RWPE1 (cell line): ENCODE data around the gene IRF1.
A peak's percentile ranks its signal among the peaks of the same experiment; 100 is the strongest.

Experiments used
- CTCF ChIA-PET: fragments of 350-600 bp; sonication (Branson Sonifier 250); formaldehyde crosslinking; extraction: SDS; loops from one replicate; lab custom pipeline; 2021; lab: Yijun Ruan, JAX
- POLR2A ChIA-PET: fragments of 400-600 bp; formaldehyde crosslinking; extraction: SDS; loops from one replicate; lab custom pipeline; 2020; ENCODE audit warnings: antibody characterized with exemption; ENCODE audit not compliant: low non-redundant PET; lab: Yijun Ruan, JAX
- DNase-seq: peaks from one replicate; pipeline ENCODE4 v3.0.0; 2012; ENCODE audit warnings: low spot score
- H3K27ac ChIP-seq: fragments of 450-650 bp; 2 replicates; pipeline ENCODE4 v1.5.1; 2017
- TF ChIP-seq, protein P1 (sequence below): fragments of 450-650 bp; conservative IDR thresholded peaks from 2 replicates; pipeline ENCODE4 v1.5.1; 2017; ENCODE audit warnings: low read depth, mild to moderate bottlenecking

IRF1 gene

DNA sequence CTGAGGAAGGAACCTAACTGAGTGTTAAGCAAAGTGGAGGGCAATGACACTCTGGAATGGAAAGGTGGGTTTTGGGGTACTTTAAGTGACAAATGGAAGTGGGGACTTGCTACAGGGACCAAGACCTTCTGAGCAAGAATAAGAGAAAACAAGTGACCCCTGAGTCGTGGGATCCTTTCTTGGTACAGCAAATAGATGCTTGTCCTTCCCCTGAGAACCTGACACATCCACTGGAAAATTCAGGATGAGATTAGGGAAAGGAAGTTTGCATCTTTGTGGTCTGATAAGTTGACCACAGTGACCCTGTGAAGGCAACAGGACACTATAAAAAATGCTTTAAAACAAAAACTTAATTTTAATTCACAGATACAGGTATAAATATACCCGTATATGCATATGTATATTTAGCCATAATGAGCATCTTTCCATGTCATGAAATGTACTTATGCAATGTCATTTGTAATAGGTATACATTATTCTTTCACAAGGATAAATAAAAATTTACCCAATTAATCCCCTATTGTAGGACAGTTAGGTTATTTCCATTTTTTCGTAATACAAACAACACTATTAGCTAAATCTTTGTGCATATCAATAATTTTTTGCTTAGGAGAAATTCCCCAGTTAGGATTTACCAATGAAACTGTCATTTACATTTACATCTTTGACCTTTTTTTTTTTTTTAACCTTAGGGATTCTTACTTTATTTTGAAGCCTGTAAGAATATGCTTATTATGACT is 2.0 kb upstream of the IRF1 start:
- ChIA-PET POLR2A (no interaction called here), CTCF (interaction anchor here (1.0 to 1.2 kb wide), 2 partner anchors 9 to 72 kb away, joined by 3 to 5 read pairs; no protein-coding TSS in a partner anchor)

DNA sequence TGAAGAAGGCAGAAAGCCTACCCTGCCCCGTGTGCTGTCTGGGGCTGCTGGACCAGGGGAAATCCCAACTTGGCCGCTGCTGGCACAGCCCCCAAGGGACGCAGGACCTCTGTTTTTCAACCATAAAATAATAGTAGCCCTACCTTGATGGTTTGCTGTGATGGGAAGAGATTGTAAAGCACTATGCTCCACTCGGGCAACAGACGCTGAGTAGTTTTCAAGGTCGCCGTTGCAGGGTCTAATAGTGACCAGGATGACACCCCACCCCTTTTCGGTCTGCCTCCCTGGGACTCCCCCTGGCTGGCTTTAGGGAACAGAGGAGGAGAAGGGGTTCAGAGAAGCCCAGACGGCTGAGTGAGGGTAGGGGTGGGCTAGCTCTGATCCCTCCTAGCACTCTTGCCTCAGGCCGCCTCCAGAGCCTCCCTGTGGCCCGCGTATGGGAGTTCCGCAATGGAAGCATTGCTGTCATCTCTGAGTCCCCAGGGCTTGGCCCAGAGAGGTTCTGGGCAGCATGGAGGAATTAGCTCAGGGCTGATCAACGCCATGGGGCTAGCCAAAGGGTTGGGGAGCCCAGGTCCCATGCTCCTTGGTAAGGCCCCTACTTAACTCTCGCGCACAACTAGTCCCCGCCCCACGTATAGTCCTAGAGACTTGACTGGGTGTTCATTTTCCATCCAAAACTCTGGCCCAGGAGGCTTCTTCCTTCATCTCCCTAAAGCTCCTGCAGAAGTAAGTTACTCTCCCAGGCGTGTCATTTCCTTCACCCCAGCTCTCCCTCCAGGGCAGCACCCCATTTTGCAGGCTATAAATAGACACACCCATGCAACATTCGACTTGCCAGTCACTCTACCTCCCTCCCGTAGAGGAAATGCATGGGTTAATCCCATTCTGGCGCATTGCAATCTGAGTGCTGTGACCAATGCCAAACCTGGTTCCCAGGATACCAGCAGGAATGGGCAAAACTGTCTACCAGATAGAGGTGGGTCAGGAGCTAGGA is 1.1 kb upstream of the IRF1 start:
- H3K27ac ChIP-seq = peak overlapping the region; percentile 89
- ChIA-PET CTCF (interaction anchor here (0.6 to 2.7 kb wide), 6 partner anchors 9 to 239 kb away, joined by 3 to 21 read pairs (median 5); no protein-coding TSS in a partner anchor), POLR2A (interaction anchor here (0.5 to 1.2 kb wide), 2 partner anchors 9 to 81 kb away, joined by 3 to 4 read pairs; no protein-coding TSS in a partner anchor)
- TF ChIP-seq, protein P1, sequence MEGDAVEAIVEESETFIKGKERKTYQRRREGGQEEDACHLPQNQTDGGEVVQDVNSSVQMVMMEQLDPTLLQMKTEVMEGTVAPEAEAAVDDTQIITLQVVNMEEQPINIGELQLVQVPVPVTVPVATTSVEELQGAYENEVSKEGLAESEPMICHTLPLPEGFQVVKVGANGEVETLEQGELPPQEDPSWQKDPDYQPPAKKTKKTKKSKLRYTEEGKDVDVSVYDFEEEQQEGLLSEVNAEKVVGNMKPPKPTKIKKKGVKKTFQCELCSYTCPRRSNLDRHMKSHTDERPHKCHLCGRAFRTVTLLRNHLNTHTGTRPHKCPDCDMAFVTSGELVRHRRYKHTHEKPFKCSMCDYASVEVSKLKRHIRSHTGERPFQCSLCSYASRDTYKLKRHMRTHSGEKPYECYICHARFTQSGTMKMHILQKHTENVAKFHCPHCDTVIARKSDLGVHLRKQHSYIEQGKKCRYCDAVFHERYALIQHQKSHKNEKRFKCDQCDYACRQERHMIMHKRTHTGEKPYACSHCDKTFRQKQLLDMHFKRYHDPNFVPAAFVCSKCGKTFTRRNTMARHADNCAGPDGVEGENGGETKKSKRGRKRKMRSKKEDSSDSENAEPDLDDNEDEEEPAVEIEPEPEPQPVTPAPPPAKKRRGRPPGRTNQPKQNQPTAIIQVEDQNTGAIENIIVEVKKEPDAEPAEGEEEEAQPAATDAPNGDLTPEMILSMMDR = no peak
- no peak for DNase-seq

More for the DNA sequence above, 2.0 kb upstream of the IRF1 start:
- TF ChIP-seq, protein P1 = no peak
- H3K27ac ChIP-seq = no peak overlapping the region
- DNase-seq = no peak

DNA sequence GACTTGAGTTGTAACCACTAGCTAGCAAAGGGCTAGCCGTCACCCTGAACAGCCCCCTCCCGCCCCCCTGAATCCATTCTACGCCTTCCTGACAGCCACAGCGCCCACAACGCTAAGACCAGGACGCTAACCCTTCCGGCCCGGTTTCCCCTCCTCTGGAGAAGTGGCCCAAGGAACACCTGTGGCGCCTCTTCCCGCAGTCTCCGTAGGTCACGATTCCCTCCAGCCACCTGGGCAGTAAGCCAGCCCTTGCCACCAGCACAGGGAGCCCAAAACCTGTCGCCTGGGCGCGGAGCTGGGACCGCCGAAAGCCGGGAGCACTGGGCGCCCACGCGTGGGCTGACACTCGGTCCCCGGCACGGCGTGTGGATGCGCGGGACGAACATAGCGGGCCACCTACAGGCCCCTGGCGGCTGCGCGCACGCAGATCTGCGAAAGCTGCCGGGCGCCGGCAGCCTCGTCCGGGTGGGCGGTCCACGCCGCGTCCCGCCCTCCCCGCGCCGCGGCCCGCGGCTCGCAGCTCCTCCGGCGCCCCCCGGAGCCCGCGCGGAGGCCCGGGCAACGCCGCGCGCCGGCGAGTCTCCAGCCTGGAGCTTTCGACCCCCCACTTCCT is 596 bp downstream of the IRF1 start:
- peak overlapping the region; percentile 89 for H3K27ac ChIP-seq
- TF ChIP-seq, protein P1 = peak; percentile 52
- ChIA-PET CTCF (interaction anchor here (0.5 to 2.7 kb wide), 13 partner anchors 37 to 368 kb away, joined by 3 to 21 read pairs (median 4); partner anchors contain the start of gene SLC22A4), POLR2A (interaction anchor here (0.5 to 1.9 kb wide), 5 partner anchors 45 to 83 kb away, joined by 3 to 7 read pairs (median 3); no protein-coding TSS in a partner anchor)
- peak; percentile 43 for DNase-seq

DNA sequence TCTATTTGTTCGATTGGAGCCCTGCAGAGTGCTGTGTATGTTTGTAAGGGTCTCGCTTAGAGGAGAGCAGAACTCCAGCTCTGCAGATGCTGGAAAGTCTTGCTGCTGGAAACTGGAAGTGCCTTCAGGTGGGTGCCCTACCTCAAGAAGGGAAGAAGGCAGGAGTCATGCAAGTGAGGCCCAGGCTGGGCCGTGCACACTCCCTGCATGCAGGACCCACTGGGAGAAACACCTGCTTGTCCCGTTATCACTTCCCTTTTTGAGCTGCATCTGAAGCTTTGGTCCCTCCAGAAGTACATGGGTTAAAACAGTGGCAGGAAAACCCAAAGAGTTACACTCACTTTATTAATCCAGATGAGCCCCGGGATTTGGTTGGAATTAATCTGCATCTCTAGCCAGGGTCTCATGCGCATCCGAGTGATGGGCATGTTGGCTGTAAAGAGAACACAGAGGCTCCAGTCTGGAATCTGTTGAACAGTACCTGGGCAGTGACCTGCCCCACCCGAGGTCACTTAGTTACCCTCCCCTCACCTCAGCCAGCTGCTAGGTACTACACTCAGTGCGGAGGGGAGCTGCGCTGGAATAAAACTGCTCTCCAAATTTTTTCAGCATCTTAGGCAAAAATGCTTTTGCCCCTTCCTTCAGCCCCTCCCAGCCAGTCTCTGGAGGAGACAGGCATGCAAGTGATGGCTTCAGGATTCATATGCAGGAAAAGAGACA is 1.4 kb downstream of the IRF1 start:
- no peak for DNase-seq
- POLR2A ChIA-PET = interaction anchor here (0.5 to 1.9 kb wide), 3 partner anchors 45 to 83 kb away, joined by 3 to 7 read pairs (median 3); no protein-coding TSS in a partner anchor
- TF ChIP-seq, protein P1 = no peak
- CTCF ChIA-PET = interaction anchor here (0.5 to 2.7 kb wide), 8 partner anchors 38 to 369 kb away, joined by 3 to 21 read pairs (median 4); no protein-coding TSS in a partner anchor
- peak overlapping the region; percentile 89 for H3K27ac ChIP-seq

DNA sequence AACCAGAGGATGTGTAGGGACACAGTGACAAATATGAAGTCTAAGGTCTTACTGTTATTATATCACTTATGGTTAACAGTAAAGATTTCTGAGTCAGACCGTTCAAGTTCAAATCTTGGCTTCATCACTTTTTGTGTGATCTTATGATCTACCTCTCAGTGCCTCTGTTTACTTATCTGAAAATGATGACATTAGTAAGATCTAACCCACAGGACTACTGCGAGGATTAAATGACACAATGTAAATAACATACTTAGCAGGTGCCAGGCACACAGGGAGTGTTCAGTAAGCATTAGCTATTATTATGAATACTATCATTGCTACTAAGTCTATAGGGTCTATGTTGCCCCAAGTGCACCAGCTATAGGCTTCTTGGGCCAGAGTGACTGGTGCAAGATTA is 2.0 kb downstream of the IRF1 start:
- POLR2A ChIA-PET = no interaction called here
- CTCF ChIA-PET = interaction anchor here (0.9 to 1.4 kb wide), 3 partner anchors 38 to 299 kb away, joined by 3 to 8 read pairs (median 4); no protein-coding TSS in a partner anchor
- TF ChIP-seq, protein P1 = no peak
- no peak for DNase-seq
- peak overlapping the region; percentile 89; the same call in 1 of the 2 replicates for H3K27ac ChIP-seq
